PC-9 (cell line): ENCODE data around the gene TTLL13.

Experiments
- CTCF ChIP-seq: fragments of 200-600 bp; sonication (generic); conservative IDR thresholded peaks from 2 replicates; pipeline ENCODE4 v1.6.1; 2017; ENCODE audit warnings: mixed run types, antibody characterized with exemption, mild to moderate bottlenecking, moderate library complexity
- EZH2 ChIP-seq: fragments of 200-600 bp; sonication (generic); IDR thresholded peaks from 2 replicates; pipeline ENCODE4 v1.8.0; 2017; ENCODE audit warnings: antibody characterized with exemption, low read depth

- TF ChIP-seq CTCF (no peak), EZH2 (no peak)
Observed at GRCh38 chr15:90240856-90241255, 8.5 kb upstream of the TTLL13 start.
